PC-9 (cell line): ENCODE data around the gene CFAP70.

Experiments used
- CTCF ChIP-seq: fragments of 200-600 bp; sonication (generic); conservative IDR thresholded peaks from 2 replicates; pipeline ENCODE4 v1.6.1; 2017; ENCODE audit warnings: mixed run types, antibody characterized with exemption, mild to moderate bottlenecking, moderate library complexity
- EZH2 ChIP-seq: fragments of 200-600 bp; sonication (generic); IDR thresholded peaks from 2 replicates; pipeline ENCODE4 v1.8.0; 2017; ENCODE audit warnings: antibody characterized with exemption, low read depth

DNA sequence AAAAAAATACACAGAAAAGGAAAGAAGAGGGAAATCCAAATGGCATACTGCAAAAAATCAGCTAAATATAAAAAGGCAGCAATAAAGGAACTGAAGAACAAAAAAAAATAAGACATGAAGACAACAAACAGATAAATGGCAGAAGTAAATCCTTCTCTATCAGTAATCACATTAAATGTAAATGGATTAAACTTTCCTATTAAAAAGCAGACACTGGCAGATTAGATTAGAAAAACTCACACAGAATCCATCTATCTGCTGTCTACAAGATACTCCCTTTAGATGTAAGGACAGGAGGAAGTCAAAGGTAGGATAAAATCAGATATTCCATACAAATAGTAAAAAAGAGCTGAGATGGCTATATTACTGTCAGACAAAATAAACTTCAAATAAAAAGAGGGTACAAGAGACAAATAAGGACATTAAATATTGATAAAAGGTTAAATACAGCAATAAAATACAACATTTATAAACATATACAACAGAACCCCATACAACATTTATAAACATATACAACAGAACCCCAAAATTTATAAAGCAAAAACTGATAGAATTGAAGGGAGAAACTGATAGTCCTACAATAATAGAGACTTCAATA lies 51.4 kb downstream of the CFAP70 start:
- no peak for TF ChIP-seq CTCF
- no peak for TF ChIP-seq EZH2
